HEK293T (cell line): ENCODE measurements around the gene CMYA5.

Experiments used
- ARNT ChIP-seq: fragments of 450-650 bp; IDR thresholded peaks from 2 replicates; pipeline ENCODE4 v1.6.1; 2017; ENCODE audit warnings: mild to moderate bottlenecking
- BHLHE40 ChIP-seq: fragments of 450-650 bp; IDR thresholded peaks from 2 replicates; pipeline ENCODE4 v1.6.1; 2016; ENCODE audit warnings: mild to moderate bottlenecking, moderate library complexity, borderline replicate concordance
- NFRKB ChIP-seq: fragments of 450-650 bp; IDR thresholded peaks from 2 replicates; pipeline ENCODE4 v1.6.1; 2016; ENCODE audit warnings: mild to moderate bottlenecking, moderate library complexity
- SUZ12 ChIP-seq: fragments of 450-650 bp; IDR thresholded peaks from 2 replicates; pipeline ENCODE4 v1.6.1; 2016; ENCODE audit warnings: mild to moderate bottlenecking

- TF ChIP-seq SUZ12 (no peak), BHLHE40 (no peak), NFRKB (no peak), ARNT (no peak)
Measured at GRCh38 chr5:79642210-79642609, 47.4 kb upstream of the CMYA5 start.
